Measurements from ENCODE around the gene DPH6. TPM values are rescaled to one million over a fixed set of nuclear protein-coding genes. Genes with fewer than 3 reads are reported as not detected.

The DPH6 gene
- total RNA-seq, 4 donors from 2014 or later: 30.6 to 49.0 (median 36.8) TPM

DNA sequence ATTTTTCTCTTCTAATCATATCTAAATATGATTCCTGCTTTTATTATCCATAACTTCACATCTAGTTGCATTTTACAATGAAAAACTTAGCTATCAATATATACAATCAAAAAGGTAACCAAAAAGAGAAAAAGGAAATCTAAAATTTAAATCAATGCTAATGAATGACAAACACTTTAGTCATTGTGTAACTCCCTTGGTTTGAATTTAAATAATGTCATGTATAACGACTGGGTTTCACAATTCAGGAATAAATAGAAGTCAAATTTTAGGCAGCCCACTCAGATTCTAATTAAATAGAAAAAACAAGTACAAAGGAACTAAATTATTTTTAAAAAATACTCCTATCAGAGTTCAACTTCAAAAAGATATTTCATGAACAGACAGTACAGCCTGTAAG, 26.9 kb downstream of the DPH6 start:
- Histone ChIP-seq H3K4me1 (no peaks in the 10 kb centered on the region), H3K4me3 (replicated peaks in 1 of 3) (no peak overlapping the region), H3K27ac (no peak overlapping the region), H3K36me3 (no peaks in the 10 kb centered on the region), H3K27me3 (no peaks in the 10 kb centered on the region), H3K9me3 (no peaks in the 10 kb centered on the region)
- no peak for TF ChIP-seq POLR2A (IDR thresholded peaks at IDR 0.05)
- TF ChIP-seq, protein P1, sequence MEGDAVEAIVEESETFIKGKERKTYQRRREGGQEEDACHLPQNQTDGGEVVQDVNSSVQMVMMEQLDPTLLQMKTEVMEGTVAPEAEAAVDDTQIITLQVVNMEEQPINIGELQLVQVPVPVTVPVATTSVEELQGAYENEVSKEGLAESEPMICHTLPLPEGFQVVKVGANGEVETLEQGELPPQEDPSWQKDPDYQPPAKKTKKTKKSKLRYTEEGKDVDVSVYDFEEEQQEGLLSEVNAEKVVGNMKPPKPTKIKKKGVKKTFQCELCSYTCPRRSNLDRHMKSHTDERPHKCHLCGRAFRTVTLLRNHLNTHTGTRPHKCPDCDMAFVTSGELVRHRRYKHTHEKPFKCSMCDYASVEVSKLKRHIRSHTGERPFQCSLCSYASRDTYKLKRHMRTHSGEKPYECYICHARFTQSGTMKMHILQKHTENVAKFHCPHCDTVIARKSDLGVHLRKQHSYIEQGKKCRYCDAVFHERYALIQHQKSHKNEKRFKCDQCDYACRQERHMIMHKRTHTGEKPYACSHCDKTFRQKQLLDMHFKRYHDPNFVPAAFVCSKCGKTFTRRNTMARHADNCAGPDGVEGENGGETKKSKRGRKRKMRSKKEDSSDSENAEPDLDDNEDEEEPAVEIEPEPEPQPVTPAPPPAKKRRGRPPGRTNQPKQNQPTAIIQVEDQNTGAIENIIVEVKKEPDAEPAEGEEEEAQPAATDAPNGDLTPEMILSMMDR (IDR thresholded peaks at IDR 0.05): no peak
- DNase-seq: no peak
- WGBS, 2 donors: 65 to 68% methylated on average over 1 of the region's 1 CpG
- intact Hi-C loops (cut with DNase I): no loop called here

DNA sequence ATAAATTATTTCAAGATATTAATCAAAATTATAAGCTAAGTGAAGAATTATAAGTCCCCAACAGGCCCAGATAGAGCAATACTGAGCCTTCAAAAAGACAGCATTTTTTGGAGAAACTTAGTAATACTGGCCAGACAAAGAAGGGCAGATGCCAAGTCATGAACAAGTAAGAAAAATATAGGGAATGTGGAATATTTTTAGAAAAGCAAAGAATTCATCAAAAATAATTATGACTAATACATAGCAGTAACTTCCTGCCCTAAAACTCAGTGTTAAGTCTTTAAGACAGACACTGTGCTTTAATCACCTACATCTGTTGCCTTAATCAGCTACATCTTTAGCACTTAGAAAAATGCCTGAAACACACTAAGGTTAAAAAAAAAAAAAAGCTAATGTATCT, 31.2 kb downstream of the DPH6 start:
- H3K9me3 ChIP-seq: no peaks in the 10 kb centered on the region
- H3K4me3 ChIP-seq (replicated peaks in 1 of 3): no peak overlapping the region
- intact Hi-C loops (cut with DNase I): no loop called here

DNA sequence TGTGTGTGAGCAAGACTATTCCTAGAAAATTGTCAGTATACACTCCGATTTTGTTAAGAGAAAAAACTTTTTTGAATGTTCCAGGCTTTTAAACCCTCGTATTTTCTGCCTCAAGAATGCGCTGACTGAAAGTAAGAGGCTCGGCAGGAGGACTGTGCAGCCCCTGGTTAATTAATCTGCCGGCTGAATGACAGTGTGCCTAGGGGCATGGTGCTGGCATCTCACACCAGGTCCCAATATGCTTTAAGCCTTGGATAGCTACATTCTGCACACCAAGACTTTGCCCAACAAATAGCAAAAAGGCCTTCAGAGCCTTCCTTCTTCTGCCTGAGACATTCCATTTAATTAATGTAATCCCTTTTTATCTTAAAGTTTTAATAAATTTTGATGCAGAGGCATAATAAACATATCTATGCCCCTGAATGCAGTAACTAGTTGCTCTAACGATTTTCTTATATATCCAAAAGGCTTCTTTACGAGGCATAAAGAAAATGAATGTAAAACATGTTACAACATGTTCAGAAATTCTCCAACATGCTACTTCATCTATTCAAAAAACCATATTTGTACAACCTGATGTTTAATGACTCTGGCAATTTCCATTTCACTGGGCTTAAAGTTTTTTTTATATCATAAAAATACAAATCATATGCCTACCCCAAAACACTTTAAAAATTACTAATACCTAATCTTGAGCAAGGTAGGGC, 37.9 kb downstream of the DPH6 start:
- Histone ChIP-seq H3K27ac (no peak overlapping the region), H3K4me1 (peaks cover 5 to 18% of the 10 kb centered on the region in 2 donors), H3K27me3 (no peaks in the 10 kb centered on the region), H3K4me3 (replicated peaks in 1 of 3) (no peak overlapping the region), H3K9me3 (no peaks in the 10 kb centered on the region), H3K36me3 (no peaks in the 10 kb centered on the region)
- TF ChIP-seq POLR2A (IDR thresholded peaks at IDR 0.05): no peak
- TF ChIP-seq, protein P1 (IDR thresholded peaks at IDR 0.05): no peak
- intact Hi-C loops (cut with DNase I): no loop called here
- 95 to 99% methylated on average over 7 of the region's 7 CpGs for WGBS, 2 donors
- DNase-seq: no peak

More for the DNA sequence above, 31.2 kb downstream of the DPH6 start:
- Histone ChIP-seq H3K36me3 (no peaks in the 10 kb centered on the region), H3K27ac (no peak overlapping the region), H3K4me1 (no peaks in the 10 kb centered on the region), H3K27me3 (no peaks in the 10 kb centered on the region)
- TF ChIP-seq POLR2A (IDR thresholded peaks at IDR 0.05): no peak
- TF ChIP-seq, protein P1 (IDR thresholded peaks at IDR 0.05): no peak
- no peak for DNase-seq

DNA sequence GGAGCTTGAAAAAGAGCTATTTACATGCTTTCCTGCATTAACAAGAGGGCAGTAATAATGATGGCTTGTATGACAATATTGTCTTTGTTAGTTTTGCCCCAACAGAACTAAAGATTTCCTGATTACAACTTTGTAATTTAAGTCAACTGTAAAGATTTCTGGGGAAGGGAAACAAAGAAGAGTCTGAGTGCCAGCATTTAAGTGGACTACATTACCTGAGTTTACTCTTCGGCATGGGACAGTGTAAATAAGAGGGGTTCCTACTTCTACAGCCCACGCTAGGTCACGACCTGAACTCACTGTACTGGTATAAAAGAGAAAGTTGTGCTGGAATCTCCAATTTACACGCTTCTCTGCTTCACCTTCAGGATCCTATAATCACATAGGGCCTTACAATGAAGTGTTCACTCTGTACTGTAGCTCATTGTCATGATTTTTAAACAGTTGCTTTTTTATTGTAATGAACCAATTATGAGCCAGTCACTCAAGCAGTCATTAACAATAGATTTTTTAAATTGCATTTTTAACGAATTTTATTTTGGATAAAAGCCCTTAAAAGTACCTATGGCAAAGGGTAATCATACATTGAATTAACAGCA, 39.6 kb downstream of the DPH6 start:
- intact Hi-C loops (cut with DNase I): no loop called here
- H3K27me3 ChIP-seq: no peaks in the 10 kb centered on the region
- no peak for TF ChIP-seq POLR2A (IDR thresholded peaks at IDR 0.05)
- TF ChIP-seq, protein P1 (IDR thresholded peaks at IDR 0.05): no peak
- peaks cover 5 to 18% of the 10 kb centered on the region in 2 donors for H3K4me1 ChIP-seq
- H3K9me3 ChIP-seq: no peaks in the 10 kb centered on the region
- DNase-seq: no peak
- no peak overlapping the region for H3K27ac ChIP-seq
- 38 to 52% methylated on average over 5 of the region's 5 CpGs for WGBS, 2 donors
- H3K36me3 ChIP-seq: no peaks in the 10 kb centered on the region
- no peak overlapping the region for H3K4me3 ChIP-seq (replicated peaks in 1 of 3)

DNA sequence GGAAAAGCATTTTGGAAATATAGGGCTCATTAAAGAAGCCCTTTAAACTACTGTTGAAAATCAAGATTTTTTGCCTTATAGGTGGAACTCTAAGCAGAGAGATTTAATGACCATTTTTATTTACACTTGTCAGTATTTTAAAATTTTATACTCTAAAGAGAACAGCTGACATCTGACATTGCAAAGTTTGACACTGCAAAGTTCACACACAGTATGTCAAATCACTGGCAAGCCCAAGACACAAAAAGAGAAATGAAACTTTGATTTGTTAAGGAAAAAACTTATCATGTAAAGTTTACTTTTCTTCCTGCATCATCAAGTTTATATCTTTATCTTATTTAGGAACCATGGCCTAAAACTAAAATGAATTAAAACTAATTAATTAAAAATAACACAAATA, 40.2 kb downstream of the DPH6 start:
- Histone ChIP-seq H3K36me3 (no peaks in the 10 kb centered on the region), H3K4me3 (replicated peaks in 1 of 3) (no peak overlapping the region), H3K27ac (no peak overlapping the region), H3K27me3 (no peaks in the 10 kb centered on the region), H3K4me1 (peaks cover 5 to 18% of the 10 kb centered on the region in 2 donors), H3K9me3 (no peaks in the 10 kb centered on the region)
- DNase-seq: no peak
- TF ChIP-seq, protein P1 (IDR thresholded peaks at IDR 0.05): no peak
- TF ChIP-seq POLR2A (IDR thresholded peaks at IDR 0.05): no peak
- intact Hi-C loops (cut with DNase I): no loop called here

Measured in thyroid gland (tissue), 4 donors.